ENCODE data around the gene BROX.
"Not testable (repeated sequence)": the region's sequence is repeated elsewhere in the genome, so short reads cannot be mapped to it uniquely, and the experiment has no call there.

BROX gene

GRCh38 chr1:222712253-222713090 is at the start of gene BROX, which contains the start of gene AIDA:
TSS of gene BROX (plus strand) at chr1:222712564. CDS start at chr1:222715700, 3,136 bp downstream.
TSS of gene AIDA (minus strand) at chr1:222712491. CDS start at chr1:222712317, 174 bp downstream.
- no peak for TF ChIP-seq CTCF (conservative IDR thresholded peaks at IDR 0.05)
- peak; percentile 32; the same call in 1 of the 2 replicates for TF ChIP-seq ZFX (IDR thresholded peaks at IDR 0.05)
- H3K27ac ChIP-seq = peak within 1 kb of the TSS; percentile 97

DNA sequence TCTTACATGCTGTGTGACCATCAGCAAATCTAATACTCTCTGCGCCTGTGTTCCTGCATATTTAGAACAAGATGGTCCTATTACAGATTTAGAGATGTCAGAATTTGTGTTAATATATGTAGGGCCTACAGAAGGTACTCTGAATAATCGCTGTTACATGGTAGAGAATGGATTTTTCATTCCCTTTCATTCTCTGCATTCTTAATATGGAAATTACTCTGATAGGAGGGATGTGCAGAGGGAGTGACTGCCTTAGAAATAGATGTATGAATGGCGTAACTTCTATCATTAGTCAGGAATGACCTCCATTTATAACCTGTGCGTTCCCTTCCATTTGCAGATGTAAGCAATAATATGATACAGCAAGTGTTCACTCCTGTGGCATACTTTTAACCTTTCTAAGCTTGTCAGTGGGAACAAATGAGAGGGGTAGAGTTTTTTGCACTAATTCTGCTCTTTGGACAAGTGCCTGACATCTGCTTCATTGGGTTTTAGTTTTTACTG is 48.9 kb upstream of the BROX start:
- no peak overlapping the region for H3K27ac ChIP-seq
- no peak for TF ChIP-seq CTCF (conservative IDR thresholded peaks at IDR 0.05)
- TF ChIP-seq ZFX (IDR thresholded peaks at IDR 0.05) = no peak

DNA sequence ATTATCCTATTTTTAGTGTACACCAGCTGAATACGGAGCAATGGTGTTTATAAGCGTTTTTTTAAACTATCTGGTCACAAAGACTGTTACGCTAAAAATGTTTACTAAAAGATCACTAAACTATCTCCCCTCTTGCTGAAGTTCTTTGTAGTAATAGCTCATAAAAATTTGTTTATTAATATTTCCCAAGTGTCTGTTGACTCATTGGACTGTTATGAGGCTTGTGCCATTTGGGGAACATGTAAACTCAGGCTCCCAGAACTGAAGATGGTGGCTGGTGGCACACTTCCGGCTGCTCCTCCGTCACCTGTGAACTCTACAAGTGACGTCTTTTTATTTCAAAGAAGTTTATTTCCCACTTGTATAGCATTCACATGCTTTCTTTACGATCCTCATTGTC is 46.4 kb upstream of the BROX start:
- TF ChIP-seq ZFX (IDR thresholded peaks at IDR 0.05) (no peak), CTCF (conservative IDR thresholded peaks at IDR 0.05) (no peak)
- no peak overlapping the region for H3K27ac ChIP-seq

DNA sequence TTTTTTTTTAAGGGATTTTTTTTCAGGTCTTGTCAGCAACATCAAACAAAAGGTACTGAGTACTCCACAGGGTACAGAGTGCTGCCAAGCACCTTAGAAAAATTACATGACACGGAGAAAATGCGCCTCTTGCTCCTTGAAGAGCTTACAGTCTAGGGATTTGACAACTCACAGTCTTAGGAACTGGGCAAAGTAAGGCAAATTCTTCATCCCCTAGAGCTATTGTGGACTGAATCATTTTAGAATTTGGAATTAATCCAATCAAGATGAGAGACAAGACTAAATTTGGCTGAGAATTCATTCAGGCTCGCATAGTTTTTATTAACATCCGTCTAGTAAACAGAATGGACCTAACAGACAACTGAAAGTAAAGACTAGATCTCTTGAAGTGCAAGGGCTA is 44.2 kb upstream of the BROX start:
- not testable (repeated sequence) for H3K27ac ChIP-seq

- not testable (repeated sequence) for H3K27ac ChIP-seq
Observed at GRCh38 chr1:222669107-222669506, 43.3 kb upstream of the BROX start.

GRCh38 chr1:222670110-222670509 is 42.3 kb upstream of the BROX start:
- H3K27ac ChIP-seq = no peak overlapping the region
- TF ChIP-seq ZFX (IDR thresholded peaks at IDR 0.05) = no peak

- TF ChIP-seq ZFX (IDR thresholded peaks at IDR 0.05) (no peak), CTCF (conservative IDR thresholded peaks at IDR 0.05) (no peak)
- H3K27ac ChIP-seq = no peak overlapping the region
Observed at GRCh38 chr1:222680080-222680479, 32.3 kb upstream of the BROX start.

DNA sequence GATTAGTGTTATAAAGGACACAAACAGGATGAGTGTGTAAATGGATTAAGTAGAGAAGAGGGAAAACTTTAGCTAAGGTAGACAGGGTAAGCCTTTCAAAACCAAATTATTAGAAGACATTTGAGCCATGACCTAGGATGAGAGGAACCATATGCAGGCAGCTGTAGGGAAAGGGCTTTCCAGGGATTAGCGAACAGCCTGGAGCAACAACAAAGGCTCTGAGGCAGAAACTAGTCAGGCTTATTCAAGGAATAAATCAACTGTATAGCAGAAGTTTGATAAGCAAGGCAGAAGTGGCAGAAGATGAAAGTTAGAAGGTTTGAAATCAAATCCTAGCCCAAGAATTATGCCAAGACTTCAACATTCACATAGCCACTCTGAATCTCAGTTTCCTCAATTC is 21.3 kb upstream of the BROX start:
- TF ChIP-seq ZFX (IDR thresholded peaks at IDR 0.05) (no peak), CTCF (conservative IDR thresholded peaks at IDR 0.05) (no peak)

DNA sequence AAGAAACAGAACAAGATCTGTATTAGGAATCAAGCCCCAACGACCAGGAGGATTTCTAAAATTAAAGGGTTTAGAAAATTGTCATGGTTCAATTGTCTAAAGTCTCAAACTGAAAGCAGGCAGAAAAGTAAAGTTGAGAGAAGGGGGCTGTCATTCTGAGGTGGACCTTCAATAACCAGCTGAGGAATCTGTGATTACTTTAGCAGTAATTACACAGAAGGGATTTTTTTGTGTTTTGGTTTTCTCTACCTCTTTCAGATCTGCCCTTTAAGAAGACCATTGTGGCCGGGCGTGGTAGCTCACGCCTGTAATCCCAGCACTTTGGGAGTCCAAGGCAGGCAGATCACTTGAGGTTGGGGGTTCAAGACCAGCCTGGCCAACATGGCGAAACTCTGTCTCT is 17.4 kb upstream of the BROX start:
- no peak for TF ChIP-seq ZFX (IDR thresholded peaks at IDR 0.05)
- no peak for TF ChIP-seq CTCF (conservative IDR thresholded peaks at IDR 0.05)
- peak overlapping the region; percentile 91 for H3K27ac ChIP-seq

More for the DNA sequence above, 21.3 kb upstream of the BROX start:
- H3K27ac ChIP-seq = no peak overlapping the region
